Measurements from ENCODE around the gene SPINT2.
"Not testable (repeated sequence)": the region's sequence is repeated elsewhere in the genome, so short reads cannot be mapped to it uniquely, and the experiment has no call there.

Gene SPINT2, protein sequence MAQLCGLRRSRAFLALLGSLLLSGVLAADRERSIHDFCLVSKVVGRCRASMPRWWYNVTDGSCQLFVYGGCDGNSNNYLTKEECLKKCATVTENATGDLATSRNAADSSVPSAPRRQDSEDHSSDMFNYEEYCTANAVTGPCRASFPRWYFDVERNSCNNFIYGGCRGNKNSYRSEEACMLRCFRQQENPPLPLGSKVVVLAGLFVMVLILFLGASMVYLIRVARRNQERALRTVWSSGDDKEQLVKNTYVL

DNA sequence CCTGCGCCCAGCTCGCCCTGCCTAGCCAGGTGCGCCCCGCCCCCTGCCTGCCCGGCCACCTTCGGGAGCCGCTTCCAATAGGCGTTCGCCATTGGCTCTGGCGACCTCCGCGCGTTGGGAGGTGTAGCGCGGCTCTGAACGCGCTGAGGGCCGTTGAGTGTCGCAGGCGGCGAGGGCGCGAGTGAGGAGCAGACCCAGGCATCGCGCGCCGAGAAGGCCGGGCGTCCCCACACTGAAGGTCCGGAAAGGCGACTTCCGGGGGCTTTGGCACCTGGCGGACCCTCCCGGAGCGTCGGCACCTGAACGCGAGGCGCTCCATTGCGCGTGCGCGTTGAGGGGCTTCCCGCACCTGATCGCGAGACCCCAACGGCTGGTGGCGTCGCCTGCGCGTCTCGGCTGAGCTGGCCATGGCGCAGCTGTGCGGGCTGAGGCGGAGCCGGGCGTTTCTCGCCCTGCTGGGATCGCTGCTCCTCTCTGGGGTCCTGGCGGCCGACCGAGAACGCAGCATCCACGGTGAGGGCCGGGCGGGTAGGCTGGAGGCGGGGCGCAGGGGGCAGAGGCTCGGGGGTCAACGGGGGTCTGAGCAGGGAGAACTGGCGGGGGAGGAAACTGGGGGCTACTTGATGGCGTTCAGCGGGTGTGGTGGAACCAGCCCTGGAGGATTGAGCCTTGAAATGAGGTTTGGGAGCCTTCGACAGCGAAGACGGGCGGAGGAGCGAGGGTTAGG is at the start of gene SPINT2:
TSS of gene SPINT2 (plus strand) at position 88 of the 727 bp plus-strand sequence. CDS start at position 408, 320 bp downstream.
- FAIRE-seq (no peak), DNase-seq (ENCODE audit: low spot score) (no peak)

DNA sequence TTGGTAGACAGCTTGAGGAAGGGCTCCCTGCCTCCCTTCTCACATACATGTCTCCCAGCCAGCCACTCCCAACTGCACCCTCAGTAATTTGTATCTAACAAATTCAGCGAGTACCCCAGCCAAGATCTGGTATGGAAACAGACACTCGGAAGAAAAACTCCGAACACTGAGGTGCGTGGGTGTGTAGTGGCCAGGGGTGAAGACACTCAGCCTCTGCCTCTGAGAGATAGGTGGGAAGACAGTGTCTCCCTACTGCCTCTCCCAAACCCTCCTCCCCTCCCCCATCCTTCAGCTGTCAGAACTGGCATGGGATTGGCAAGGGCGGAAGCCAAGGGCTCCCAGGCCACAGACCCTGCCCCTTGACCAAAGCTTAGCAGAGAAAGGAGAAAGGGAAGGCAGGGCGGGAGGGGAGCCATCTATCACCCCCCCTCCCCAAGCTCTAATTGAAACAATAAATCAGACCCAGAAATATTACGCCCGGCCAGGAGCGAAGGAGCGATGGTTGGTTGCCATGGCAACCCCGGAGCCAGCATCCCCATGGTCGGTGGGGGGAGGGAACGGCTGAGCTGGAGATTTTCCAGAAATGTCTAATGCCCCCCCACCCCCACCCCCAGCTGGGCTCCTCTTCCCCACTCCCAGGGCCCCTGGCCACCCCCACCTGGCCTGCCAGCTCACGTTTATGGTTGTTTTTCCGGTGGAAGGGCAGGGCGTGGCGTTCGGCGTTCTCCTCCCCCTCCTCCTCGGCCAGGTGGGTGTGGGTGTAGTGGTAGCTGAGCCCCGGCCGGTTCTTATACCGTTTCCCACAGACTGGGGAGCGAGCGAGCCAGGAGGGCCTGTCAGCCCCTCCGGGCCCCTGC is 47.4 kb upstream of the SPINT2 start:
- no peak for FAIRE-seq
- no peak for DNase-seq (ENCODE audit: low spot score)

DNA sequence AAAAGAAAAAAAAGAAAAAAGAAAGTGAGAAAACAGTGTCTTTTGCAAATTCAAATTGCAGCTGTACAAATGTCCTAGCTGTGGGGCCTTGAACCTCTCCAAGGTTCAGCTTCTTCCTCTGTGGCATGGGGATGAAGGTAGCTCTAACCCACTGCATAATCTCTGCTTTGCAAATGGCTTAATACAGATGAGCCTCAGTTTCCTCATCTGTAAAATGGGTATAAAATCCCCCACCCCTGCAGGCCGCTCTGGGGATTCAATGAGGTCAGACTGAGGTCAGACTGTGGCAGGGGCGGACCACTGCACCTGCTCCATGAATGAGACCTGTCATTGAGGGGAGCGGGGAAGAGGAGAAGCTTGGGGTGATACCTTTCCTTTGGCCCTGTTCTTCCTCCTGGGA is 46.2 kb upstream of the SPINT2 start:
- no peak for DNase-seq (ENCODE audit: low spot score)
- no peak for FAIRE-seq

DNA sequence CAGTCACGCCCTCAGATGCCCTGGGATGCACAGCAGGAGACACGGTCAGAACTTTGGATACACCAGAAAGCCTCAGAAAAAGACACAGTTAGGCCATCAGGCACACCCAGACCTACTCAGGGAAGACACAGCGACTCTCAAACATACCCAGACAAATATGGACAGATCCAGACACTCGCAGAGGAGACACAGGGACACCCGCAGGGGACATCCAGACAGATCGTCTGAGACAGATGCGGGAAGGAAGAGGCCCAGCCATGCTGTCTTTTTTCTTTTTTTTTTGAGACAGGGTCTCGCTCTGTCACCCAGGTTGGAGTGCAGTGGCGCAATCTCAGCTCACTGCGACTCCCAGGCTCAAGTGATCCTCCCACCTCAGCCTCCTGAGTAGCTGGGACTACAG is 45.2 kb upstream of the SPINT2 start:
- FAIRE-seq (no peak), DNase-seq (ENCODE audit: low spot score) (no peak)

DNA sequence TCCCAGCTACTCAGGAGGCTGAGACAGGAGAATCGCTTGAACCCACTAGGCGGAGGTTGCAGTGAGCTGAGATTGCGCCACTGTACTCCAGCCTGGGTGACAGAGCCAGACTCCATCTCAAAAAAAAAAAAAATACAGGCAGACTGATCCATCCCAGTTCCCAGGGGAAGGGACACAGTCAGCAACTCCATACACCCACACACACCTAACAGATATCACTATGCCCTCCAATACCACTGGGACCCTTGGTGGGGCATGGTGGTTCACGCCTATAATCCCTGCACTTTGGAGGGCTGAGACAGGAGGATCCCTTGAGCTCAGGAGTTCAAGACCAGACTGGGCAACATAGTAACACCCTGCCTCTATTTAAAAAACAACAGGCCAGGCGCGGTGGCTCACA is 43.0 kb upstream of the SPINT2 start:
- no peak for FAIRE-seq
- no peak for DNase-seq (ENCODE audit: low spot score)

DNA sequence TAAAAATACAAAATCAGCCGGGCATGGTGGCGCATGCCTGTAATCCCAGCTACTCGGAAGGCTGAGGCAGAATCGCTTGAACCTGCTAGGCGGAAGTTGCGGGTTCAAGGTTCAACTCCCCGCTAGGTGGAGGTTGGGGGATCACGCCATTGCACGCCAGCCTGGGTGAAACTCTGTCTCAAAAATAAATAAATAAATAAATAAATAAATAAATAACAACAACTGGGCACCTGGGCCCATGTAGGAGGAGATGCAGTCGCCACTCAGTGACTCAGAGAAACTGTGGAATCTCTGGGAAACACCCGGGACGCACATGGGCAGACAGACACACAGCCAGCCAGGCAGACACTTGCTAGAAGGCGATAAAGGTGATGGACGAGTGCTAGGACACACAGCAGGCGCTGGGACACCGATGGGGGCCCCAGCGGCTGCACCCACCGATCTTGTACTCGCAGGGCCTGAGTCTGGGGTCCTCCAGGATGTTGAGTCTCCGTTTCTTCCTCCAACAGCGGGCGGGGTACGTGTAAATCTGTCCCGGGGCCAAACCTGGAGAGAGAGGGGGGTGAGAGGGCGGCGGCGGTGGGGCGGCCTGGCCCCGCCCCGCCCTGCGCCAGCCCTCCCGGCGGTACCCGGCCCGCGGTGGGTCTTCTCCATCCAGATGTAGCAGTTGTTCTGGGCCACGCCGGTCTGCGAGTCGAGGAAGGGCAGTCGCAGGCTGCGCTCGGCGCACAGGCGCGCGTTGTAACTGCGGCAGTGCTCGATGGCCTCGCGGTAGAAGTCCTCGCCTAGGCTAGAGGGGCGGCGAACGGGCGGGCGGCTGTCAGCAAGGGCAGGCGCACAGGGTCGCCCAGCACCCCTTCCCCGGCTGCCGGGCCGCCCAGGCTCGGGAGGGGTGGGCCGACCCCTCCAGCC is 42.2 kb upstream of the SPINT2 start:
- no peak for FAIRE-seq

DNA sequence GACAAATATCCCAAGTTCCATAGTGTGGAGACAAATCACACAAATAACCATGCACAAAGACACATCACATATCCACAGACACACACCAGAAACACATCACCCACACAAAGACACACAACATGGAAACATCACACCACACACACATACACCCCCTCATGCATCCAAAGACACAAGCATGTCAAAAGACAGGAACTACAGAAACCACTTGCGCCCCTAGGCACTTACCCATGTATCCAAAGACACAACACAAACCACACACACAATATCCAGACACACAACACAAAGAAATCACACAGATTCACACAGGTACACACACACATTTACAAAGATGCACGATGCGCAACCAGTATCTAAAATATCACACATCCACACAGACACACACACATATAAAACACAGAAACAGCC is 41.3 kb upstream of the SPINT2 start:
- no peak for FAIRE-seq

More for the DNA sequence above, 42.2 kb upstream of the SPINT2 start:
- no peak for DNase-seq (ENCODE audit: low spot score)

DNA sequence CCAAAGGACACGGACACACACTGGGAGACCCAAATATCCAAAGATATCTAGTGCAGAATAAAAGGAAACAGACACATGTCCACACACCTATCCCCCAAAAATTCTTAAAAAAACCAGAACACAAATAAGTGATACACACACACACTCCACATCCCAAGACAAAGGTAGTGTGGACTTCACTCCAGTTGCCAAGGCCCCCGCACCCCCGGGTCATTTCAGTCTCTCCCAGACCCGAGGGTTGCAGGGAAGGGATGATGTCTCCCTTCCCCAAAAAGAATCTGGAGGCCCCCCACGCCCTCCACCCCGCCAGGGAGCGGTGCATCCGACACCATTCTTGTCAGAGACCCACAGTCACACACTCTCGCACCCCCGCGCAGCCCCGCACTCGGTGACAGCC is 40.8 kb upstream of the SPINT2 start:
- FAIRE-seq = no peak
- no peak for DNase-seq (ENCODE audit: low spot score)

More for the DNA sequence above, 41.3 kb upstream of the SPINT2 start:
- DNase-seq (ENCODE audit: low spot score) = no peak

DNA sequence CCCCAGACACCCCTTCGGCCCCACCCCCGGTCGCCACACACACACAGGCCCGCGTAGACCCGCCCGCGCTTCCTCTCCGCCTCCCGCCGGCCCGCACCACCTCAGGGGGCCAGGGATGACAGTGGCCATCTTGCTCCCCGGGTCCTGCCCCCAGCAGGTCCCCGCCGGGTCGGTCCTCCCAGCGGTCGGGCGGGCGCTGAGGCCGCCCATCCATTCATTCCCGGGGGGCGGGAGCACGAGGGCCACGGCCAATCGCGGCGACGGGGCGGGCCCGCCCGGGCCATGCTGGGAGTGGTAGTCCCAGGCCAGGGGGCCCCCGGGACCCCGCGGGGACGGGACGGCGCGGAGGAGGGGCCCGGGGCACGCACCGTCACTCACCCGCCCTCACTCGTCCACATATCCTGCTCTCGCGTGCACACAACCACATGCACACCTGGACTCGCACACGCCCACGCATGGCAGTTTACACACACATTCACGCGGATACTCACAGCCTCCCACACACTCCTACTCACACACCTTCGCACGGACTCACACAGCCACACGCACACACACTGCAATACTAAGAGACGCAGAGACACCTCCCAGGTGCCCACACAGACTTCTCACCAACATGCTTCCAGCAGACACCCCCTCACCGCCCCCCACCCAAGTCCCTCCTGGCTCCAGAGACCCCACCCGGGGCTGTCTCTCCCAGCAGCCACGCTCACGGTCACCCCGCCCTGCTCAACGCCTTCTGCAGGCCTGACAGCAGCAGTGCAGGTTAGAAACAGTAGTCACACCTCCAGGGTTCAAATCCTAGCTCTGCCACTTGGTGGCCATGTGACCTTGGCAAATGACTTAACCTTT is 40.1 kb upstream of the SPINT2 start, which contains the start of gene DPF1:
TSS of gene DPF1 (minus strand) at position 209 of the 849 bp plus-strand sequence. CDS start at position 129, 80 bp downstream.
- DNase-seq (ENCODE audit: low spot score) = peak; percentile 42

DNA sequence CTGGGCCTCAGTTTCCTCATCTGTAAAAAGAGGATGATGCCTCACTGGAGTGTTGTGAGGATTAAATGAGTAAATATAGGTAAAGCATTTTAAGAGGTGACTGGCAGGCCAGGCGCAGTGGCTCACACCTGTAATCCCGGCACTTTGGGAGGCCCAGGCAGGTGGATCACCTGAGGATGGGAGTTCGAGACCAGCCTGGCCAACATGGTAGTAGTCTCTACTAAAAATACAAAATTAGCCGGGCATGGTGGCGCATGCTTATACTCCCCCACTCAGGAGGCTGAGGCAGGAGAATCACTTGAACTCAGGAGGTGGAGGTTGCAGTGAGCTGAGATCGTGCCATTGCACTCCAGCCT is 39.5 kb upstream of the SPINT2 start:
- not testable (repeated sequence) for DNase-seq (ENCODE audit: low spot score); FAIRE-seq

More for the DNA sequence above, 40.1 kb upstream of the SPINT2 start, which contains the start of gene DPF1:
- no peak for FAIRE-seq

DNA sequence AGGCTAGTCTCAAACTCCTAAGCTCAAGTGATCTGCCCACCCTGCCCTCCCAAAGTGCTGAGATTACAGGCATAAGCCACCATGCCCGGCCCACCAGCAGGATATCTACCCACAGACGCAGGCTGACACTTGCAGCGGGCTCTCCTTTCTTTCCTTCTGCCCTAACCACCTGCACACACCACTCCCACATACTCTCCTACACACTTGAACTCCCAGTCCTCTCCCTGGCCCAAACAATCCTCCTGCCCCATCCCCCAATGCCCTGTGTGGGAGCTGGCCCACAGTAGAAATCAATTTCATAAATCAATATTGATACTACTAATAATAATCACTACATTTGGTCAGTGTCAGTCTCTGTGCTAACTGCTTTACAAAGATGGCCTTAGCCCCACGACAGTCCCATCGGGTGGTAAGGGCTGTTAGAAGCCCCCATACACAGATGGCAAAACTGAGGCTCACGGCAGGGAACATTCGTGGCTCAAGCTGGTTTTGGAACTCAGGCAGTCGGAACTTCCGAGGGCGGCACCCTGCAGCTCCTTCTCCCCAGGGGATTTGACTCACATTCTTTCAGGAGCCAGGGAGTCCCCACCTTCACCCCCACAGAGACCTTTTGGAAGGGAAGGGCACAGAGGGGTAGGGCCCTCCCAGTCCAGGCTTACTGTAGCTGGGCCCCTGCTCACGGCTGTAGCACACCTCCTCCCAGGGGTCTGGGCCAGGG is 36.9 kb upstream of the SPINT2 start:
- no peak for DNase-seq (ENCODE audit: low spot score)
- no peak for FAIRE-seq

DNA sequence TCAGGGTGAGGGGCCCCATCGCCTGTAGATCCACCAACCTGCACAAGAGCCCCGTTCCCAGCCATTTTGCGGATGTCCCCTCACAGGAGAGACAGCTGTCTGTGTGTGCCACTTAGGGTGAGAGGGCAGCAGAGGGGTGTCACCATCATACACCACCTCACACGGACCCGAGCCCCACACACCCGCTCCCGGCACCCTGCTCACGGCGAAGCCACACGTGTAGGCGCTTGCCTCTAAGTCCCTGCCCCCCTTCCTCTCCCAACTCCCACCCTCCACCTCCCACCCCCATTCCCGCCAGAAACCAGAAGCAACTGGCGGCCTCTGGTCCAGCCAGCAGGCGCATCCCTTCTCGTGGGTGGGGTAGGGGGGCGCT is 36.4 kb upstream of the SPINT2 start:
- FAIRE-seq (no peak), DNase-seq (ENCODE audit: low spot score) (no peak)

DNA sequence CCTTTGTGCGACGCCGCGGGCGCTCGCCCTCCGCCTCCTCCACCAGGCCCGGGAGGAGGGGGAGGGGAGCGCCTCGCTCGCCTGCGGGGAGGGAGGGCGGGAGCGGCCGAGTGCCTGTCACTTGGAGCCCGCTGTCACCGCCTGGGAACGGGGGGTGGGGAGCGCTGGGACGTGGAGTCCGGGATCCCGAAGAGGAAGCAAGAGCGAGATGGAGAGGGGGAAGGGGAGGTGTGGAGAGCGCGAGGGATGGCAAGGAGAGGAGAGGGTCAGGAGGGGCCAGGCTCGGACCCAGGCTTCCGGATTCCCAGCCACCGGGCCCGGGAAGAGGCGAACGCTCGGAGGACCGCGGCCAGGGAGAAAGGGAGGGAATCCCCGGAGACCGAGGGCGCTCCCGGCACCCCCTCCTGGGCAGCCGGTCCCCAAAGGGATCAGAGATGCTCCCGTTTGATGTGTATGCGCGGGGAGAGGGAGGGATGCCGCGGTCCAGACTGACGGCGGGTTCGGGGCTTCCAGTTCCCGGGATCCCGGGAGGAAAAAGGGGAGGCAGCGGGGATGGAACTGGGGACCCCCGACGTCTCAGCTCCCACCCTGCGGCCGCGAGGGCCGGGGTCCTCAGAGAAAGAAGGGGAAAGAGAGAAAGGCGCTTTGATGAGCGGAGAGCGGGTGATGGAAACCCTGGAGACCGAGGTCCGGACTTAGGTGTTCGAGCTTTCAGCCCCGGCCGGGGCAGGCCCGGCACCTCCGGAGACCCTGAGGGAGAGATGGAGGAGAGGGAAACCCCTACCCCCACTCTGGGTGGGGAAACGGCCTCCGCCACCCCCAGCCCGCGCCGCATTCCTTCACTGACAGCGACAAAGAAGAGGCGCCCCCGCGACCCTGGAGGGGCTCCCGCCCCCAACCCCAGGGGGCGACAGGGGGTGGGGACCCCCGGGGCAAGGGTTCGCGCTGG is 35.6 kb upstream of the SPINT2 start:
- DNase-seq (ENCODE audit: low spot score) = no peak
- no peak for FAIRE-seq

DNA sequence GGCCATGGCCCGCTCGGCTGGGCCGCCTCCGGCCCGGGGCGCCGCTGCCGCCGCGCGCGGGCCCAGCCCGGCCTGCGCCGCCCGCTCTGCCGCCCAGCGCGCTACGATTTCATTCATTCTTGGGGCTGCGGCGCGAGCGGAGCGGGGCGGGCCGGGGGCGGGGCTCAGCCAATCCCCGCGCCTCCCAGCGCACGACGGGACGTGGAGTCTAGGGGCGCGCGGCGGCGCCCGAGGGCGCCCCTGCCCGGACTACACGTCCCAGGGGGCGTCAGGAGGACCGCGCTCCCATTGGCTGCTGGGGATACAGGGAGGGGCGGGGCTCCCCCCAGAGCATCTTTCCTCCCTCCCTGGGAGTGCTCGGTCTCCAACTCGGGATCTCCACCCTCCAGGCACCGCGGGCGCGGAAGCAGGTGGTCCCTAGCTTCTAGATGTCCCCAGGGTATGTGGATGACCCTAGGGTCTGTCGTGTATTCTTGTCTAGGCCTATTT is 34.7 kb upstream of the SPINT2 start:
- DNase-seq (ENCODE audit: low spot score) (no peak), FAIRE-seq (no peak)

DNA sequence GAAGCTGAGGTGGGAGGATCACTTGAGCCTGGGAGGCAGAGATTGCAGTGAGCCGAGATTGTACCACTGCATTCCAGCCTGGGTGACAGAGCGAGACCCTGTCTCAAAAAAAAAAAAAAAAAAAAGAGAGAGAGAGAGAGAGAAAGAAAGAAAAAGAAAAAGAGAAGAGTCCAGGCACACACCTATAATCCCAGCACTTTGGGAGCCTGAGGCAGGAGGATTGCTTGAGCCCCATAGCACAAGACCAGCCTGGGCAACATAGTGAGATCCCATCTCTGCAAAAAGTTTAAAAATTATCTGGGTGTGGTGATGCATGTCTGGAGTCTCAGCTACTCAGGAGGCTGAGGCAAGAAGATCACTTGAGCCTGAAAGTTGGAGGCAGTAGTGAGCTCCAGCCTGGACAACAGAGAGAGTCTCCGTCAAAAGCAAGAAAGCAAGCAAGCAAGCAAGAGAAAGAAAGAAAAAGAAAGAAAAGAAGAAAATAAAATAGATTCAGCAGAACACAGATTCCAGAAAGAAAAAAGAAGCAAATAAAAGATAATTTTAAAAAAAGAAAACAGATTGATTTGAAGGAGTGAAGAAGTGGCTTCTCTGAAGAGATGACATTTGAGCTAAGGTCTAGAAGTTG is 33.8 kb upstream of the SPINT2 start:
- DNase-seq (ENCODE audit: low spot score); FAIRE-seq: not testable (repeated sequence)

DNA sequence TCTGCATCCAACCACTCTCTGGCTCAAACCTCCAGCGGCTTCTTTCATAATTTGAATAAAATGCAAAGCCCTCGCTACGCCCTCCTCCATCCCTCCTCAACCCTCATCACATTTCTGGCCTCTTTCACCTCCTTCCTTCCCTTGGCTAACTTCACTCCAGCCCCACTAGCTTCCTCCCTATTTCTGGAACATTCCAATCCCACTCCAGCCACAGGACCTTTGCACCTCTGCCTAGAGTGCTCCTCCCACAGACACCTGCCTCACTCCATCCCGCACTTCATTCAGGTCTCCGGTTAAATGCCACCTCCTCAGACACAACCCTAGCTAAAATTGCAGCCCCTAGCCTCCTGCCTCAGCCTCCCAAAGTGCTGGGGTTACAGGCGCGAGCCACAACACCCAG is 32.5 kb upstream of the SPINT2 start:
- DNase-seq (ENCODE audit: low spot score) (no peak), FAIRE-seq (no peak)

DNA sequence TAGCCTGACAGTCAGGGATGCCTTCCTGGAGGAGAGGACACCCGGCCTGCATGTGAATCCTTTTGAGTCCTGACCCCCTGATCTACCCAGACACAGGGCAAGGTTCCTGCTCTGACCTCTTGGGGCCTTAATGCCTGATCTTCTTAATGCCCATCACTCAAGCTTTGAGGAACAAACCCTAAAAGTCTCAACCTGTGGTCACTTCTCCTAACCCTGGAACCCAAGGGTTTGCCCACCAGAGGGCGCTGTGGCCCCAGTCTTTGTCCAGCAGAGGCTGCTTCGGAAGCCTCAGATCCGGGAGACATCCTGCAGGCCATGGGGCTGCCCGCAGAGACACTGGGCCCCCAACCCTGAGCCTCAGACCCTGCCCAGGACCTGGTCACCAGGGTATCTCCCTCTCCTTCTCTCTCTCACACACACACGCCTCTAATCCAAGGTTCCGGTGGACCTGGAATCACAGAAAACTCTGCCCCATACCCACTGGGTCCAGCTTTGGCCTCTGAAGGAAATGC is 30.6 kb upstream of the SPINT2 start:
- peak; percentile 28 for DNase-seq (ENCODE audit: low spot score)
- no peak for FAIRE-seq

Measured in RCC 7860 (cell line).